Neural progenitor cell (in vitro differentiated cells): ENCODE results near the gene HCFC1. TPM values are rescaled to one million over a fixed set of nuclear protein-coding genes. Genes with fewer than 3 reads are reported as not detected.

Experiments
- DNase-seq: peaks from one replicate; pipeline ENCODE4 v3.0.0-alpha.2; 2016; ENCODE audit warnings: low spot score
- H2AFZ ChIP-seq: fragments of 200-600 bp; sonication (generic); replicated peaks from 2 replicates; pipeline ENCODE4 v1.6.1; 2016; ENCODE audit warnings: antibody characterized with exemption
- H3F3A ChIP-seq: fragments of 200-600 bp; sonication (generic); 2 replicates; pipeline ENCODE4 v1.6.1; 2016; ENCODE audit warnings: antibody characterized with exemption, low read depth
- H3K27ac ChIP-seq: fragments of 200-600 bp; sonication (generic); 2 replicates; pipeline ENCODE4 v1.5.1; 2016; ENCODE audit warnings: mild to moderate bottlenecking
- H3K27me3 ChIP-seq: fragments of 200-600 bp; sonication (generic); 2 replicates; pipeline ENCODE4 v1.6.1; 2016; ENCODE audit warnings: mild to moderate bottlenecking, moderate library complexity
- H3K36me3 ChIP-seq: fragments of 200-600 bp; sonication (generic); 2 replicates; pipeline ENCODE4 v1.5.1; 2016
- H3K4me1 ChIP-seq: fragments of 200-600 bp; sonication (generic); 2 replicates; pipeline ENCODE4 v1.6.1; 2016; ENCODE audit warnings: mixed run types
- H3K4me2 ChIP-seq: fragments of 200-600 bp; sonication (generic); 2 replicates; pipeline ENCODE4 v1.6.1; 2016
- H3K4me3 ChIP-seq: fragments of 200-600 bp; sonication (generic); 2 replicates; pipeline ENCODE4 v1.5.1; 2016
- H3K79me2 ChIP-seq: fragments of 200-600 bp; sonication (generic); 2 replicates; pipeline ENCODE4 v1.6.1; 2016; ENCODE audit warnings: low read depth
- H3K9ac ChIP-seq: fragments of 200-600 bp; sonication (generic); 2 replicates; pipeline ENCODE4 v1.6.1; 2016
- H3K9me3 ChIP-seq: fragments of 200-600 bp; sonication (generic); 2 replicates; pipeline ENCODE4 v1.5.1; 2016; ENCODE audit warnings: low read depth
- H4K20me1 ChIP-seq: fragments of 200-600 bp; sonication (generic); 2 replicates; pipeline ENCODE4 v1.6.1; 2016; ENCODE audit warnings: low read depth
- H3K27ac Mint-ChIP-seq: 3 replicates; pipeline ENCODE4 v1.8.0; 2021; ENCODE audit warnings: mixed read lengths
- H3K27me3 Mint-ChIP-seq: 2 replicates; pipeline ENCODE4 v1.8.0; 2022; ENCODE audit warnings: low read depth, mild to moderate bottlenecking, inconsistent platforms, moderate library complexity, mixed read lengths; ENCODE audit not compliant: insufficient read depth
- H3K36me3 Mint-ChIP-seq: 3 replicates; pipeline ENCODE4 v1.8.0; 2021; ENCODE audit warnings: mixed read lengths
- H3K4me1 Mint-ChIP-seq: 3 replicates; pipeline ENCODE4 v1.8.0; 2021; ENCODE audit warnings: mixed read lengths
- H3K4me3 Mint-ChIP-seq: 3 replicates; pipeline ENCODE4 v1.8.0; 2021; ENCODE audit warnings: mild to moderate bottlenecking, moderate library complexity, mixed read lengths
- H3K9me3 Mint-ChIP-seq: 3 replicates; pipeline ENCODE4 v1.8.0; 2020; ENCODE audit warnings: mixed read lengths
- EZH2 ChIP-seq: fragments of 200-600 bp; sonication (generic); IDR thresholded peaks from 2 replicates; pipeline ENCODE4 v1.6.1; 2017; ENCODE audit warnings: antibody characterized with exemption, mild to moderate bottlenecking, moderate library complexity
- EZH2phosphoT487 ChIP-seq: fragments of 200-600 bp; sonication (generic); IDR thresholded peaks from 2 replicates; pipeline ENCODE4 v1.6.1; 2017; ENCODE audit warnings: antibody characterized with exemption
- total RNA-seq: library from RNA; depleted of rRNA; stranded (reverse); fragments of >200 nt; gene quantifications from 2 replicates; pipeline ENCODE4 v1.2.3, GENCODE V29; 2015; ENCODE audit warnings: low replicate concordance
- TF ChIP-seq, protein P1 (sequence below): fragments of 200-600 bp; sonication (generic); IDR thresholded peaks from 2 replicates; pipeline ENCODE4 v1.5.1; 2017; ENCODE audit warnings: antibody characterized with exemption, mild to moderate bottlenecking

The HCFC1 gene
- total RNA-seq, 1 donor from 2014 or later: 20.7 TPM

- no peaks in the 10 kb centered on the region for H3K79me2 ChIP-seq
- H3K36me3 Mint-ChIP-seq: peaks cover 5% of the 10 kb centered on the region
- H2AFZ ChIP-seq: no peak overlapping the region
- no peak overlapping the region for H3K27ac Mint-ChIP-seq
- no peak overlapping the region for H3K4me3 Mint-ChIP-seq
- DNase-seq: no peak
- no peak overlapping the region for H3K4me3 ChIP-seq
- no peaks in the 10 kb centered on the region for H3K9me3 ChIP-seq
- H3K4me1 ChIP-seq: no peaks in the 10 kb centered on the region
- H3K27me3 Mint-ChIP-seq: peaks cover 8% of the 10 kb centered on the region
- H3K36me3 ChIP-seq: no peaks in the 10 kb centered on the region
- no peak overlapping the region for H3K4me2 ChIP-seq
- peaks cover 17% of the 10 kb centered on the region for H3K9me3 Mint-ChIP-seq
- H3K9ac ChIP-seq: no peak overlapping the region
- H4K20me1 ChIP-seq: no peaks in the 10 kb centered on the region
- no peaks in the 10 kb centered on the region for H3K27me3 ChIP-seq
- no peaks in the 10 kb centered on the region for H3F3A ChIP-seq
- H3K4me1 Mint-ChIP-seq: peaks cover 1% of the 10 kb centered on the region
- TF ChIP-seq EZH2 (no peak), EZH2phosphoT487 (no peak)
- TF ChIP-seq, protein P1, sequence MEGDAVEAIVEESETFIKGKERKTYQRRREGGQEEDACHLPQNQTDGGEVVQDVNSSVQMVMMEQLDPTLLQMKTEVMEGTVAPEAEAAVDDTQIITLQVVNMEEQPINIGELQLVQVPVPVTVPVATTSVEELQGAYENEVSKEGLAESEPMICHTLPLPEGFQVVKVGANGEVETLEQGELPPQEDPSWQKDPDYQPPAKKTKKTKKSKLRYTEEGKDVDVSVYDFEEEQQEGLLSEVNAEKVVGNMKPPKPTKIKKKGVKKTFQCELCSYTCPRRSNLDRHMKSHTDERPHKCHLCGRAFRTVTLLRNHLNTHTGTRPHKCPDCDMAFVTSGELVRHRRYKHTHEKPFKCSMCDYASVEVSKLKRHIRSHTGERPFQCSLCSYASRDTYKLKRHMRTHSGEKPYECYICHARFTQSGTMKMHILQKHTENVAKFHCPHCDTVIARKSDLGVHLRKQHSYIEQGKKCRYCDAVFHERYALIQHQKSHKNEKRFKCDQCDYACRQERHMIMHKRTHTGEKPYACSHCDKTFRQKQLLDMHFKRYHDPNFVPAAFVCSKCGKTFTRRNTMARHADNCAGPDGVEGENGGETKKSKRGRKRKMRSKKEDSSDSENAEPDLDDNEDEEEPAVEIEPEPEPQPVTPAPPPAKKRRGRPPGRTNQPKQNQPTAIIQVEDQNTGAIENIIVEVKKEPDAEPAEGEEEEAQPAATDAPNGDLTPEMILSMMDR: no peak
- H3K27ac ChIP-seq: no peak overlapping the region
Measured at GRCh38 chrX:154008521-154008920, 36.9 kb upstream of the HCFC1 start.

DNA sequence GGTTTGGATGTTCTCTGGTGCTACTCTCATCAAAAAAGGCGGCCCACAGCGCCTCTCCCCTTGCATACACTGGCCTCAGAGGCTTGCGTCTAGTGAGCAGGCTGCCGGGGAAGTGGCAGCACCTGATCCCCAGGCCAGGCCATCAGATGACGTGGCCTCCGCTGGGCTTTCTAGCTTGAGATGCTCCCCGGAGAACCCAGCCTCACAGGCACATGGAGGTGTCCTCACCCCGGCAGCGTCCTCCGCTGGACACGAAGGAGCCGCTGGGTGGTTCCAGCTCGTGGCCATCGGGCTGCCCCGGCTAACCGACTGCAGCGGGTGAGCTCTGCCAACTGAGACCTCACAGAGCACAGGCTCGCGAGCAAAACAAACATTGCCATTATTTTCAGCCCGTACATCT is 35.3 kb upstream of the HCFC1 start:
- Mint-ChIP-seq H3K4me3 (no peak overlapping the region), H3K27ac (no peak overlapping the region), H3K9me3 (peaks cover 16% of the 10 kb centered on the region), H3K4me1 (peaks cover 5% of the 10 kb centered on the region), H3K27me3 (peaks cover 10% of the 10 kb centered on the region), H3K36me3 (peaks cover 5% of the 10 kb centered on the region)
- Histone ChIP-seq H3K36me3 (no peaks in the 10 kb centered on the region), H3K79me2 (no peaks in the 10 kb centered on the region), H3F3A (no peaks in the 10 kb centered on the region), H3K9ac (no peak overlapping the region), H3K4me2 (no peak overlapping the region), H3K4me1 (no peaks in the 10 kb centered on the region), H3K27ac (no peak overlapping the region), H4K20me1 (no peaks in the 10 kb centered on the region), H3K9me3 (no peaks in the 10 kb centered on the region), H3K27me3 (no peaks in the 10 kb centered on the region), H3K4me3 (no peak overlapping the region), H2AFZ (no peak overlapping the region)
- TF ChIP-seq EZH2: no peak
- TF ChIP-seq EZH2phosphoT487: no peak
- TF ChIP-seq, protein P1: no peak
- no peak for DNase-seq

- no peak overlapping the region for H3K27ac Mint-ChIP-seq
Measured at GRCh38 chrX:154004315-154004714, 32.7 kb upstream of the HCFC1 start.

More at GRCh38 chrX:154004315-154004714, 32.7 kb upstream of the HCFC1 start:
- Histone ChIP-seq H4K20me1 (no peaks in the 10 kb centered on the region), H3K9ac (no peak overlapping the region), H3K4me1 (no peaks in the 10 kb centered on the region), H3F3A (peaks cover 6% of the 10 kb centered on the region), H2AFZ (no peak overlapping the region), H3K27ac (no peak overlapping the region), H3K4me3 (no peak overlapping the region), H3K9me3 (no peaks in the 10 kb centered on the region), H3K4me2 (no peak overlapping the region), H3K36me3 (no peaks in the 10 kb centered on the region), H3K79me2 (no peaks in the 10 kb centered on the region), H3K27me3 (no peaks in the 10 kb centered on the region)
- DNase-seq: no peak
- Mint-ChIP-seq H3K27me3 (peaks cover 10% of the 10 kb centered on the region), H3K4me3 (no peak overlapping the region), H3K36me3 (peaks cover 7% of the 10 kb centered on the region), H3K9me3 (peaks cover 17% of the 10 kb centered on the region), H3K4me1 (peaks cover 9% of the 10 kb centered on the region)
- TF ChIP-seq EZH2 (no peak), EZH2phosphoT487 (no peak)
- TF ChIP-seq, protein P1: no peak
